ENCODE data around the gene YIPF4. TPM values are rescaled to one million over a fixed set of nuclear protein-coding genes. Genes with fewer than 3 reads are reported as not detected.
"Not testable (repeated sequence)": the region's sequence is repeated elsewhere in the genome, so short reads cannot be mapped to it uniquely, and the experiment has no call there.

YIPF4 gene
- total and polyA plus RNA-seq, 7 donors: 10.2 to 26.4 (median 16.1) TPM

- no peak overlapping the region for H3K27ac ChIP-seq
- no peak overlapping the region for H3K4me3 ChIP-seq
- intact Hi-C loops (cut with DNase I): no loop called here
- no peaks in the 10 kb centered on the region for H3K36me3 ChIP-seq
- no peak for DNase-seq
- no peak for TF ChIP-seq EP300 (IDR thresholded peaks at IDR 0.05)
- no peak for TF ChIP-seq CTCF (IDR thresholded peaks at IDR 0.05)
- TF ChIP-seq POLR2A (IDR thresholded peaks at IDR 0.05): no peak
- TF ChIP-seq POLR2AphosphoS5 (IDR thresholded peaks at IDR 0.05): no peak
- WGBS, 2 donors: 78 to 86% methylated on average over 2 of the region's 2 CpGs
- H3K9me3 ChIP-seq: no peaks in the 10 kb centered on the region
- H3K27me3 ChIP-seq: no peaks in the 10 kb centered on the region
- H3K4me1 ChIP-seq: no peaks in the 10 kb centered on the region
These were observed 6.6 kb upstream of the YIPF4 start for GRCh38 chr2:32271063-32271462.

GRCh38 chr2:32272279-32272678 lies 5.4 kb upstream of the YIPF4 start:
- intact Hi-C loops (cut with DNase I): no loop called here
- TF ChIP-seq CTCF (IDR thresholded peaks at IDR 0.05) (no peak), EP300 (IDR thresholded peaks at IDR 0.05) (no peak), POLR2A (IDR thresholded peaks at IDR 0.05) (no peak)
- no peaks in the 10 kb centered on the region for H3K9me3 ChIP-seq
- no peak for DNase-seq
- H3K36me3 ChIP-seq: no peaks in the 10 kb centered on the region
- WGBS, 2 donors: 42 to 63% methylated on average over 3 of the region's 3 CpGs
- peaks cover 0 to 5% (median 2%) of the 10 kb centered on the region in 4 donors for H3K4me1 ChIP-seq
- no peak overlapping the region for H3K4me3 ChIP-seq
- no peak overlapping the region for H3K27ac ChIP-seq
- no peaks in the 10 kb centered on the region for H3K27me3 ChIP-seq

GRCh38 chr2:32274289-32274688 lies 3.4 kb upstream of the YIPF4 start:
- Histone ChIP-seq H3K27me3 (no peaks in the 10 kb centered on the region), H3K9me3 (no peaks in the 10 kb centered on the region), H3K4me1 (peaks cover 0 to 15% (median 8%) of the 10 kb centered on the region in 4 donors), H3K4me3 (no peak overlapping the region), H3K27ac (no peak overlapping the region), H3K36me3 (no peaks in the 10 kb centered on the region)
- TF ChIP-seq EP300 (IDR thresholded peaks at IDR 0.05): no peak
- TF ChIP-seq POLR2A (IDR thresholded peaks at IDR 0.05): no peak
- TF ChIP-seq POLR2AphosphoS5 (IDR thresholded peaks at IDR 0.05): no peak
- TF ChIP-seq CTCF (IDR thresholded peaks at IDR 0.05): no peak
- DNase-seq: no peak
- intact Hi-C loops (cut with DNase I): no loop called here
- 82 to 86% methylated on average over 2 of the region's 2 CpGs for WGBS, 2 donors

- 93 to 94% methylated on average over 7 of the region's 7 CpGs for WGBS, 2 donors
- intact Hi-C loops (cut with DNase I): not testable (repeated sequence)
These were observed 1.9 kb upstream of the YIPF4 start for GRCh38 chr2:32275790-32276189.

GRCh38 chr2:32277363-32277673 lies 386 bp upstream of the YIPF4 start:
- Histone ChIP-seq H3K27ac (peak overlapping the region; percentile 80 to 87 (median 84)), H3K27me3 (no peaks in the 10 kb centered on the region), H3K36me3 (peaks cover 0 to 13% (median 0%) of the 10 kb centered on the region in 4 donors), H3K9me3 (no peaks in the 10 kb centered on the region), H3K4me1 (peaks cover 0 to 38% (median 23%) of the 10 kb centered on the region in 4 donors), H3K4me3 (peak overlapping the region; percentile 73 to 93 (median 86))
- intact Hi-C loops (cut with DNase I): no loop called here
- no peak for TF ChIP-seq CTCF (IDR thresholded peaks at IDR 0.05)
- no peak for TF ChIP-seq POLR2AphosphoS5 (IDR thresholded peaks at IDR 0.05)
- no peak for TF ChIP-seq EP300 (IDR thresholded peaks at IDR 0.05)
- TF ChIP-seq POLR2A (IDR thresholded peaks at IDR 0.05): no peak
- DNase-seq: no peak
- 53 to 64% methylated on average over 5 of the region's 5 CpGs for WGBS, 2 donors

More at GRCh38 chr2:32275790-32276189, 1.9 kb upstream of the YIPF4 start:
- H3K4me1 ChIP-seq: peaks cover 0 to 29% (median 18%) of the 10 kb centered on the region in 4 donors
- H3K27ac ChIP-seq, H3K9me3 ChIP-seq, H3K27me3 ChIP-seq, DNase-seq, H3K4me3 ChIP-seq, H3K36me3 ChIP-seq: not testable (repeated sequence)
